Spleen (tissue), 11 donors: ENCODE measurements around the gene FGR. TPM values are rescaled to one million over a fixed set of nuclear protein-coding genes. Genes with fewer than 3 reads are reported as not detected.
A peak's percentile ranks its signal among the peaks of the same experiment; 100 is the strongest.

Experiments
- DNase-seq: peaks from one replicate; pipeline ENCODE4 v3.0.0-alpha.2; 2020
- H3K27ac ChIP-seq, 8 donors: fragments of 200-600 bp; sonication (generic) in 7 of 8; 1 replicate in 4 of 8; 2 replicates in 4 of 8; pipeline versions ENCODE4 v1.5.0 to v1.8.0; 2016 to 2021; ENCODE audit warnings: inconsistent platforms in 4 of 8, mild to moderate bottlenecking in 4 of 8, moderate library complexity in 1 of 8
- H3K27me3 ChIP-seq, 7 donors: fragments of 200-600 bp; sonication (generic) in 6 of 7; replicated peaks in 1 of 7; 1 replicate in 4 of 7; 2 replicates in 3 of 7; pipeline versions ENCODE4 v1.5.0 to v1.8.0; 2016 to 2021; ENCODE audit warnings: inconsistent platforms in 3 of 7, mild to moderate bottlenecking in 1 of 7
- H3K36me3 ChIP-seq, 6 donors: fragments of 200-600 bp; sonication (generic) in 5 of 6; 1 replicate in 4 of 6; 2 replicates in 2 of 6; pipeline versions ENCODE4 v1.5.0 to v1.8.0; 2016 to 2021; ENCODE audit warnings: inconsistent platforms in 2 of 6
- H3K4me1 ChIP-seq, 6 donors: fragments of 200-600 bp; sonication (generic) in 5 of 6; 1 replicate in 3 of 6; 2 replicates in 3 of 6; pipeline versions ENCODE4 v1.5.0 to v1.8.0; 2016 to 2021; ENCODE audit warnings: inconsistent platforms in 3 of 6
- H3K4me3 ChIP-seq, 8 donors: fragments of 200-600 bp; sonication (generic) in 7 of 8; 1 replicate in 4 of 8; 2 replicates in 4 of 8; pipeline versions ENCODE4 v1.5.0 to v1.8.0; 2016 to 2021; ENCODE audit warnings: inconsistent platforms in 4 of 8, mild to moderate bottlenecking in 4 of 8, moderate library complexity in 2 of 8
- H3K9me3 ChIP-seq, 8 donors: fragments of 200-600 bp; sonication (generic) in 7 of 8; 1 replicate in 4 of 8; 2 replicates in 4 of 8; pipeline versions ENCODE4 v1.5.0 to v1.8.0; 2016 to 2021; ENCODE audit warnings: inconsistent platforms in 4 of 8
- POLR2A ChIP-seq, 3 donors: fragments of 450-650 bp; IDR thresholded peaks; one replicate each; pipeline ENCODE4 v1.5.1; 2017; ENCODE audit warnings: antibody characterized with exemption in 3 of 3, mild to moderate bottlenecking in 1 of 3
- POLR2AphosphoS5 ChIP-seq, 3 donors: sonication (generic); formaldehyde crosslinking; IDR thresholded peaks; one replicate each; pipeline ENCODE4 v1.5.1; 2017; ENCODE audit warnings: antibody characterized with exemption in 3 of 3
- whole genome bisulfite sequencing, 5 donors: extraction: QIAGEN DNeasy Blood & Tissue Kit in 3 of 5; methylation state at CpG; one replicate each; pipeline versions ENCODE4 v1.1.5 to v1.1.7; 2013 to 2018; 5-methylcytosine and 5-hydroxymethylcytosine counted together
- intact Hi-C: fragments of 100-400 bp; cut with DNase I; formaldehyde crosslinking; loops from one replicate; pipeline ENCODE4 v1.15.0; 2023; ENCODE audit warnings: low total_unique reads
- polyA plus RNA-seq, 3 donors: library from polyadenylated mRNA; stranded (reverse); fragments of 200-250 nt; gene quantifications; one replicate each; pipeline ENCODE4 v1.2.1, GENCODE V29; 2013
- total RNA-seq, 7 donors: library from RNA; depleted of rRNA in 3 of 7; stranded (reverse); fragments of >200 nt in 3 of 7; fragmentation: NEBNext Ultra II Directional in 4 of 7; extraction: Animal tissue kit (Norgen Biotek cat#: 25700) in 4 of 7; gene quantifications; one replicate each; pipeline versions ENCODE4 v1.1.0 to v1.2.1, GENCODE V29; 2016 to 2021
- TF ChIP-seq, protein P1 (sequence below), 11 experiments: fragments of 200-600 bp in 7 of 11; fragments of 450-650 bp in 4 of 11; sonication (generic) in 4 of 11; IDR thresholded peaks in 8 of 11; conservative IDR thresholded peaks in 3 of 11; 1 replicate in 7 of 11; 2 replicates in 4 of 11; pipeline versions ENCODE4 v1.4.0 to v1.8.0; 2016 to 2021; ENCODE audit warnings: antibody characterized with exemption in 11 of 11, inconsistent platforms in 4 of 11, mild to moderate bottlenecking in 1 of 11
- donor health status: healthy with polysubstance abuse.
- donor health status: DM: no; HTN: no; CAD: no; lungs with moderate emphysema.
- donor health status: DM: no; HTN: no; CAD: no.
- donor health status: Bipolar disorder and iron deficiency.
- donor health status: healthy.
- donor health status: DM: no; HTN: no; CAD: no.
- donor health status: DM: yes; HTN: yes; CAD: no.

The FGR gene
- total and polyA plus RNA-seq, 10 donors, result 44.7 to 249 (median 121) TPM

DNA sequence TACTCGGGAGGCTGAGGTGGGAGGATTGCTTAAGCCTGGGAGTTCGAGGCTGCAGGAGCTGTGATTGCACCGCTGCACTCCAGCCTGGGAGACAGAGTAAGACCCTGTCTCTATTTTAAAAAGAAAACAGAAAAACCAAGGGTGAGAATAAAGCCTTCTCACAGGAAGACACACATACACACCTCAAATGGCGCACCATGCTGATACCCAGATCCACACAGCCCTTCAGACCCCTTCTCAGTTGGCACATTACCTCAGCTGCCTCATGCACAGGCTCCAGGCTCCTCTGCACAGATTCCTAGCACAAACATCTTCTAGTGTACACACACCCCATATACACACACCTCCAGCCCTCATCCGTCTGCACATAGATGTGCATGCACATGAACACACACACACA is 7.9 kb downstream of the FGR start:
- WGBS, 5 donors, result 59 to 87% (median 75%) methylated on average over 5 of the region's 5 CpGs
- TF ChIP-seq, protein P1, sequence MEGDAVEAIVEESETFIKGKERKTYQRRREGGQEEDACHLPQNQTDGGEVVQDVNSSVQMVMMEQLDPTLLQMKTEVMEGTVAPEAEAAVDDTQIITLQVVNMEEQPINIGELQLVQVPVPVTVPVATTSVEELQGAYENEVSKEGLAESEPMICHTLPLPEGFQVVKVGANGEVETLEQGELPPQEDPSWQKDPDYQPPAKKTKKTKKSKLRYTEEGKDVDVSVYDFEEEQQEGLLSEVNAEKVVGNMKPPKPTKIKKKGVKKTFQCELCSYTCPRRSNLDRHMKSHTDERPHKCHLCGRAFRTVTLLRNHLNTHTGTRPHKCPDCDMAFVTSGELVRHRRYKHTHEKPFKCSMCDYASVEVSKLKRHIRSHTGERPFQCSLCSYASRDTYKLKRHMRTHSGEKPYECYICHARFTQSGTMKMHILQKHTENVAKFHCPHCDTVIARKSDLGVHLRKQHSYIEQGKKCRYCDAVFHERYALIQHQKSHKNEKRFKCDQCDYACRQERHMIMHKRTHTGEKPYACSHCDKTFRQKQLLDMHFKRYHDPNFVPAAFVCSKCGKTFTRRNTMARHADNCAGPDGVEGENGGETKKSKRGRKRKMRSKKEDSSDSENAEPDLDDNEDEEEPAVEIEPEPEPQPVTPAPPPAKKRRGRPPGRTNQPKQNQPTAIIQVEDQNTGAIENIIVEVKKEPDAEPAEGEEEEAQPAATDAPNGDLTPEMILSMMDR (IDR thresholded peaks at IDR 0.05 in 8 of 11, conservative IDR thresholded peaks at IDR 0.05 in 3 of 11), result no peak
- intact Hi-C loops, result no loop called here
- Histone ChIP-seq H3K36me3 (peaks cover 0 to 27% (median 0%) of the 10 kb centered on the region in 6 donors), H3K27ac (peak overlapping the region; percentile 57 to 98 (median 88)), H3K27me3 (no peaks in the 10 kb centered on the region), H3K4me3 (peak overlapping the region in 1 of 8 donors; percentile 66), H3K4me1 (peaks cover 59 to 100% (median 100%) of the 10 kb centered on the region in 6 donors), H3K9me3 (no peaks in the 10 kb centered on the region)
- DNase-seq, result no peak

DNA sequence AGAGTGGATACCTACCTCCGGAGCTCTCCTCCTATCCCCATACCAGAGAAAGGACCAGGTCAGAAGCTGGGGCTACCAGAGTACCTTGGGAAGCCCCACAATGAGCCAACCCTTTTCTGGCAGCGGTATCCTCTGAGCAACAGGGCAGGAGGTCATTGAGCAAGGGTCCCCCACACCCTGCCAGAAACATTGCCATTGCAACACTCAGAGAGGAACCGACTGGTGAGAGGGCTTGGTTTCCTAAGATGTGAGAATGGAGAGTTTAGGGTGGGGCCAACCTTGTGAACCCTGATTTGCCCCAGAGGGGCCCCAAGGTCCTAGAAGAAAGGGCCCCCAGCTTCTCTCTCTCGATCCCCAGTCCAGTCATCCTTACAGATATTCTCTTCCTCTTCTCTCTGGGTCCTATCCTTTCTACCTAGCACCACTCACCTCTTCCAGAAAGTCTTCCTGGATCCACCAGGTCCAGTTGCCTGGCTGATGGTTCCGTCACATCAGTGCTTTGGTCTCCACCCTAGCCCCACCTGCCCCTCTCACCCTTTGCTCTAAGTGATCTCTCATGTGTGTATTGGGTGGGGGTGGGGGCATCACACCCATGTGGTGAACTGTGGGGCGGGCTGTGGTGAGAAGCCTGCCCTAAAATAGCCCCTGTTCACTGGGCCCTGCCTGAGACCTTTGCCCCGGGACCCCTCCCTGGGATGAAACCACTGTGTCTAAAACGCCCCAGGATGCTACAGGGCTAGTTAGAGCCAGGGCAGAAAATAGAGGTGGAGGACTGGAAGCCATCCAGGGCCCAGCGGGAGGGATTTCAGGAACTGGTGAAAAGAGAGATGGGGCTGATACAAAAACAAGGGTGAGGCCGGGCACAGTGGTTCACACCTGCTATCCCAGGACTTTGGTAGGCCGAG is 8.7 kb downstream of the FGR start:
- H3K9me3 ChIP-seq, result no peaks in the 10 kb centered on the region
- peaks cover 52 to 100% (median 100%) of the 10 kb centered on the region in 6 donors for H3K4me1 ChIP-seq
- H3K27ac ChIP-seq, result peak overlapping the region; percentile 57 to 98 (median 88)
- intact Hi-C loops, result no loop called here
- H3K27me3 ChIP-seq, result no peaks in the 10 kb centered on the region
- peak overlapping the region in 7 of 8 donors; percentile 14 to 66 (median 34) for H3K4me3 ChIP-seq
- no peak for DNase-seq
- peaks cover 0 to 34% (median 0%) of the 10 kb centered on the region in 6 donors for H3K36me3 ChIP-seq
- 44 to 50% (median 47%) methylated on average over 11 of the region's 11 CpGs for WGBS, 5 donors
- TF ChIP-seq POLR2AphosphoS5 (IDR thresholded peaks at IDR 0.05) (peak in 2 of 3 donors; percentile 30 to 87), POLR2A (IDR thresholded peaks at IDR 0.05) (peak in 2 of 3 donors; percentile 29 to 46)
- TF ChIP-seq, protein P1 (IDR thresholded peaks at IDR 0.05 in 8 of 11, conservative IDR thresholded peaks at IDR 0.05 in 3 of 11), result no peak

DNA sequence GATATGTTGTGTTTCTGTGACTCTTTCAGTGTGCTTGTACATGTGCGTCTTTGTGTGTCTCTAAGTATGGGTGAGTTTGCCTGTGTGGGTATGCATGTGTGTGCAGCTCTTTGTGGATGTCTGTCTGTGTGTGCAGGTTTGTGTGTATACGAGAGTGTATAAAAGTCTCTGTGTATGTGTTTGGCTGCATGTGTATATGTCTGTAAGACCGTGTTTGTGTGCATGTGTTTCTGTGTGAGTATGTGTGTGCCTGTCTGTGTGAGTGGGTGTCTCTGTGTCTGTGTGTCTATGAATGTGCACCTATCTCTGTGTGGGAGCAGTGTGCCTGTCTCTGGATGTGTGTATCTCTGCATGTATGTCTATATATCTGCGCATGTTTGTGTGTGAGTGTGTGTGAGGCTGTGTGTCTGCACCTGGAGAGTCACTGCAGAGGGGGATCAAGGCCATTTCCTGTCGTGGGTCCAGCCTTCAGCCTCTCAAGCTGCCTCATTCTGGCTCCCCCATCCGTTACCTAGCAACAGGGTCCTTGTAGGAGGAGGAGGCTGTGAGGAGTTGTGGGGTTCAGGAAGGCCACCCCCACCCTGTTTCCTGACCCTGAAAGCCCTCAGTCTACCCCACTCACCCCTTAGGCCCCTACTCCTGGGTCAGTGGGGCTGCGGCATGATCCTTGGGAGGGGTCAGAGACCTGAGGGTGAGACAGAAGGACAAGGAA is 10.4 kb downstream of the FGR start:
- H3K27ac ChIP-seq, result peak overlapping the region; percentile 48 to 98 (median 88)
- peak overlapping the region in 7 of 8 donors; percentile 14 to 66 (median 34) for H3K4me3 ChIP-seq

More for the DNA sequence above, 10.4 kb downstream of the FGR start:
- H3K27me3 ChIP-seq, result no peaks in the 10 kb centered on the region
- TF ChIP-seq, protein P1 (IDR thresholded peaks at IDR 0.05 in 8 of 11, conservative IDR thresholded peaks at IDR 0.05 in 3 of 11), result no peak
- TF ChIP-seq POLR2AphosphoS5 (IDR thresholded peaks at IDR 0.05) (no peak), POLR2A (IDR thresholded peaks at IDR 0.05) (no peak)
- peaks cover 0 to 50% (median 0%) of the 10 kb centered on the region in 6 donors for H3K36me3 ChIP-seq
- no peaks in the 10 kb centered on the region for H3K9me3 ChIP-seq
- no peak for DNase-seq
- intact Hi-C loops, result no loop called here
- WGBS, 5 donors, result 33 to 40% (median 37%) methylated on average over 7 of the region's 7 CpGs
- peaks cover 36 to 100% (median 99%) of the 10 kb centered on the region in 6 donors for H3K4me1 ChIP-seq
